Hematopoietic multipotent progenitor cell treated with erythropoietin and hydrocortisone succinate and interleukin-3 and kit ligand, for 8 days (in vitro differentiated cells): ENCODE data around the gene PLIN3.
"Not testable (repeated sequence)": the region's sequence is repeated elsewhere in the genome, so short reads cannot be mapped to it uniquely, and the experiment has no call there.

Source experiments
- DNase-seq: peaks from one replicate; pipeline ENCODE4 v3.0.0-alpha.2; 2015

PLIN3 gene

DNA sequence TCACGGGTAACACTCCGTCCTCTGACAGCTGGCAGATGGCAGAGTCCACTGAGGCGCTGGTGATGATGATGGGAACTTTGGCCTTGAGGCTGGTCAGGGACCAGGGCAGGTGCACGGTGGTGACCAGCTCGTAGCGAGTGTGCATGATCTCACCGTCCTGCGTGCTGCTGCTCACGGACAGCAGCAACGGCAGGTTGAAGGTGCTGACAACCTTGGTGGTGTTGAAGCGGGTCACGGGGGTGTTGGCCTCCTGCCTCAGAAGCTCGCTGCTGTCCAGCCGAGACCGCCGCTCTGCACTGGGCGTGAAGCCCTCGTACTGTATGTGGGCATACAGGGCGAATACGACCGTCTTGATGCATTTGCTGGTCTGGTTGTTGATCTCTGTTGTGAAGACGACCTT, 23.6 kb upstream of the PLIN3 start:
- DNase-seq = no peak

DNA sequence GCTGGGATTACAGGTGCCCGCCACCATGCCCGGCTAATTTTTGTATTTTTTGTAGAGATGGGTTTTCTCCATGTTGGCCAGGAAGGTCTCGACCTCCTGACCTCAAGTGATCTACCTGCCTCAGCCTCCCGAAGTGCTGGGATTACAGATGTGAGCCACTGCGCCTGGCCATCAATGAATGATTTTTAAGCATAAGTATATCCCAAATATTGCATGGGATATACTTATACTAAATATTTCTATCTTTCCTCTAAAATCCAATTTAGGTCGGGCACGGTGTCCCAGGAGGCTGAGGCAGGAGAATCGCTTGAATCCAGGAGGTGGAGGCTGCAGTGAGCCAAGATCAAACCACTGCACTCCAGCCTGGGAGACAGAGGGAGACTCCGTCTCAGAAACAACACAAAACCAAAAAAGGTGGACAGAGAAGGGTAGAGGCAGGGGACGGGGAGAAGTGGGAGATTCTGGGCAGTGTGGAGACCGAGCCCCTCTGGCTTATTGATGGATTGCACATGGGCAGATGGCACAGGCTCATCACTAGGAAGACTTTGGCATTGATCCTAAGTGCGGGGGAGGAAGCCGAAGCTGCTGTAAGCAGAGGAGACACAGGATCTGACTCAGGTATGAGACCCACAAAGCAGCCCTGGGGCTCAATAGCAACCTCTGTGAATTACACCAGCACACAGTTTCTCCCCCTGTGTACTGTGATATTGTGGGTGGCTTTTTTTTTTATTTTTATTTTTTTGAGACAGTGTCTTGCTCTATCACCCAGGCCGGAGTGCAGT, 21.8 kb upstream of the PLIN3 start:
- DNase-seq = no peak

DNA sequence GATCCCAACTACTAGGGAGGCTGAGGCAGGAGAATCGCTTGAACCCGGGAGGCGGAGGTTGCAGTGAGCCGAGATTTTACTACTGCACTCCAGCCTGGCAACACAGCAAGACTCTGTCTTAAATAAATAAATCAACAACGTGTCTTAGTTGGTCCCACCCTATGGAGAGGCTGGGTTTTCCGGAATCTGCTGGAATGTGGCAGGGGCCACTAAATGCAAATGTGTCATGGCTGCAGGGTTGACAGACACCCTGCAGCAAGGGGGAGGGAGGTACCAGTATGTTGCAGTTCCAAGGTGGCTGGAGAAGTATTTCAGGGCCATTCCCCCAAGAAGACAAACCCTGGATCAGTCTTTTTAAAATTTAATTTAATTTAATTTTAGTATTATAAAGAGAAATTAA, 20.3 kb upstream of the PLIN3 start:
- not testable (repeated sequence) for DNase-seq

DNA sequence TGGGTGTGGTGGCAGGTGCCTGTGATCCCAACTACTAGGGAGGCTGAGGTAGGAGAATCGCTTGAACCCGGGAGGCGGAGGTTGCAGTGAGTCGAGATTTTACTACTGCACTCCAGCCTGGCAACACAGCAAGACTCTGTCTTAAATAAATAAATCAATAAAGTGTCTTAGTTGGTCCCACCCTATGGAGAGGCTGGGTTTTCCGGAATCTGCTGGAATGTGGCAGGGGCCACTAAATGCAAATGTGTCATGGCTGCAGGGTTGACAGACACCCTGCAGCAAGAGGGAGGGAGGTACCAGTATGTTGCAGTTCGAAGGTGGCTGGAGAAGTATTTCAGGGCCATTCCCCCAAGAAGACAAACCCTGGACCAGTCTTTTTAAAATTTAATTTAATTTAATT, 17.5 kb upstream of the PLIN3 start:
- not testable (repeated sequence) for DNase-seq

DNA sequence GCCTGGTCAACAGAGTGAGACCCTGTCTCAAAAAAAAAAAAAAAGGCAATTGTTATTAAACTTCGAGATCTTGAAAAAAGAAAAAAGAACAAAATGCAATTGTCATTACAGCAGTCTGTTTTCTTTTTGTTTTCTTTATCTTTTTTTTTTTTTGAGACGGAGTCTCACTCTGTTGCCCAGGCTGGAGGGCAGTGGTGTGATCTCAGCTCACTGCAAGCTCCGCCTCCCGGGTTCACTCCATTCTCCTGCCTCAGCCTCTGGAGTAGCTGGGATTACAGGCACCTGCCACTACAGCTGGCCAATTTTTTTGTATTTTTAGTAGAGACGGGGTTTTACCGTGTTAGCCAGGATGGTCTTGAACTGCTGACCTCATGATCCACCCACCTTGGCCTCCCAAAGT, 15.4 kb upstream of the PLIN3 start:
- DNase-seq = not testable (repeated sequence)

DNA sequence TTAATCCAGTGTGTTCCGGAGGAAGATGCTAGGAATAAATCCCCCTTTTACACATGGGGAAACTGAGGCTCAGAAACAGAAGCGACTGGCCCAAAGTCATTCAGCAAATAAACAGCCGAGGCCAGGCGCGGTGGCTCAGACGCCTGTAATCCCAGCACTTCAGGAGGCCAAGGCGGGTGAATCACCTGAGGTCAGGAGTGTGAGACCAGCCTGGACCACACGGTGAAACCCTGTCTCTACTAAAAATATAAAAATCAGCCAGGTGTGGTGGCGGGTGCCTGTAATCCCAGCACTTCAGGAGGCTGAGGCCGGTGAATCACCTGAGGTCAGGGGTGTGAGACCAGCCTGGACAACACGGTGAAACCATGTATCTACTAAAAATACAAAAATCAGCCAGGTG, 11.6 kb upstream of the PLIN3 start:
- DNase-seq = no peak

DNA sequence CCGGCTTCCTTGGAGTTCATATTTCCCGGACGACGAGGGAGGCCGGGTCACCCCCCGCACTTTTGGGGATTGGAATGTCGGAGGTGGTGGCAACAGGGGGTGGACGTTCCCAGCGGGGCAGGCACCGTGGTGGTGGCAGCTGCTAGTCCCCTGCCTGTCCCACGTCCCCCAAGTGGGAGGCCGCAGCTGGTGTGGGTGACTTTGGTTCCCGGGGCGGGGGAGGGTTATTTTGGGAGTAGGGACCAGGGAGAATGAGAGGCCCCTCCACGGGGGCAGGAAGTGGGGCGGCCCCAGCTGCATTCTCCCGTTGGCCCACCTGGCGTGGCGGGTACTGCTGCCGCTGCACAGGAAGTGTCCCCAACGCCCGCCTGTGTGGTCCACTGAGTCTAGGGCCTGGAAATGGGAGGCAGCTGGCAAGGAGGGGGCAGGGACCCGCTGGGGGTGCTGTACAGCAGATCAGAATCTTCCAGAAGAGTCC, 11.1 kb upstream of the PLIN3 start:
- no peak for DNase-seq

DNA sequence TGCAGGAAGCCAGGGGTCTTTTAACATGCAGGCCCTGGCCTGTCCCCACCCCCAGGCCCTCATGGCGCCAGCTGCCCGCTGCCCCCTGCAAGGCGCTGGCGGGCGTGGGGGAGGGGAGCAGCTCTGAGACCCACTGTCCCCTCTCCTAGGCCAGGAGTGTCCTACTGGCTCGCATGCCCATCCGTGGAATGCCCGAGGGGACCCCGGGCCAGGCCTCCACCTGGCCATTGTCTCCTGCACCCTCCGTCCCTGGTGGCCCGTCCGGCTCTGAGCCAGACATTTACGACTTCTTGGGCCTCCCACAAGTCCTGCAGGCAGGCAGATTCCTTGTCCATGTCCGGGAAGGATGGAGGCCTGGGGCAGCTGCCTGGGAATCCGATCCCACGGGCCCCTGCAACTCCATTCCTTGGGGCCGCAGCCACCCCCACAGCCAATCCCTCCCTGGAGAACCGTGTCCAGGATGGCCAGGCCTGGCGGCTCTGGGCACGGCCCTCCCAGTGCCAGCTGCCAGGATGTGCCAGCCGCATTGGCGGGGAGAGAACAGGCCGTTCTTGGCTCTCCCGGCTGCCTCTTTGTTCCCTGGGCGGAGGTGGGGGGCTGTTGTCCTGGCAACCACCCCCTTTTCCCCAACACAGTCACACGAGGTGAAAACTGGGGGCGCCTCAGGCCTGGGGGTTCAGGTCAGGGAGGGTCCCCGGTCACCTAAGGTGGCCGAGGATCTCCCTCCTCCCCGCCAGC, 10.5 kb upstream of the PLIN3 start:
- no peak for DNase-seq

DNA sequence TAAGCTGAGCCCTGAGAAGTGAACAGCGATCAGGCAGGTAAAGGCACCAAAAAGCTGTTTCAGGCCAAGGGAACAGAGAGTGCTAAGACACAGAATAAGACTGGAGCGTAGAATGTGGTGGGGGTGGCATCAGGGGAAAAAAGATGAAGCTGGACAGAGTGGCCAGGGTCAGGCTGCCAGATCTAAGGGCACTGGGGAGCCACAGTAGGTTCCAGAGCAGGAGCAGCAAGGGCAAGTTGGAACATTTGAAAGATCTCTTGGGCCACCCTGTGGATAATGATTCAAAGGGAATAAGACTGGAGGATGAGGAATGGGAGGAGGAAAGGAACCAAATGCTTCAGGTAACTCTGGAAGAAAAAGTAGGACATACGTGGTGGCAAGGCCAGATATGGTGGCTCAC, 6.5 kb upstream of the PLIN3 start:
- no peak for DNase-seq

DNA sequence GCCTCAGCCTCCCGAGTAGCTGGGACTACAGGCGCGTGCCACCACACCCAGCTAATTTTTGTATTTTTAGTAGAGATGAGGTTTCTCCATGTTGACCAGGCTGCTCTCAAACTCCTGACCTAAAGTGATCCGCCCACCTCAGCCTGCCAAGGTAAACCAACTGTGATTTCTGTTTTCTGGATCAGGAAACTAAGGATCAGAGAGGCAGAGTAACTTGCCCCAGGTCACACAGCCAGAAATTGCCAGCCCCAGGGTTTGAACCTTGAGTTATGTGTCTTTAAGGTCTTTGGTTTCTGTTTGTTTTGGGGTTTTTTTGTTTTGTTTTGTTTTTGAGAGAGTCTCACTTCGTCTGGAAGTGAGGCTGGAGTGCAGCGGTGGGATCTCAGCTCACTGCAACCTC, 4.2 kb upstream of the PLIN3 start:
- DNase-seq = no peak

DNA sequence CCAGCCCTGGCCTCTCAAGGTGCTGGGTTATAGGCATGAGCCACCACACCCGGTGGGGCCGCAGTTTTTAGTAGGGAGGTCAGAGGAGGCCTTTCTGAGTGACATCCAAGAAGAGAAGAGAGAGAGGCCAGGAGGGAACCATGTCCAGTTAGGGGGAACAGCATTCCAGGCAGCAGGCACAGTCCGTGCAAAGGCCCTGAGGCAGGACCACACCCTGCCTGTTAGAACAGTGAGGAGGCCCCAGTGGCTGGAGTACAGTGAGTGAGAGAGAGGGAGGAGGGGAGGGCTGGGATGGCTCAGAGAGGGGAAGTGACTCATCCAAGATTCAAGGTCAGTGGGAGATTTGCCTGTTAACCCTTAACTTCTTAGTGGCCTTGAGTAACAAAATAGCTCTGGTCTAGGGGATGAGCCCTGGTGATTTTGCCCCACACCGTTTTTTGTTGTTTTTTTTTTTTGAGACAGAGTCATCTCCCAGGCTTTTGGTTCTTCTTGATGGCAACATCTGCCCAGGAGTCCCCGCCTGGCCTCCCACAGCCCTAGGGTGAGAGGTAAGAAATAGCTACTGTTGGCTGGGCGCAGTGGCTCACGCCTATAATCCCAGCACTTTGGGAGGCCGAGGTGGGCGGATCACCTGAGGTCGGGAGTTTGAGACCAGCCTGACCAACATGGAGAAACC, 2.7 kb upstream of the PLIN3 start:
- DNase-seq = peak; percentile 84

DNA sequence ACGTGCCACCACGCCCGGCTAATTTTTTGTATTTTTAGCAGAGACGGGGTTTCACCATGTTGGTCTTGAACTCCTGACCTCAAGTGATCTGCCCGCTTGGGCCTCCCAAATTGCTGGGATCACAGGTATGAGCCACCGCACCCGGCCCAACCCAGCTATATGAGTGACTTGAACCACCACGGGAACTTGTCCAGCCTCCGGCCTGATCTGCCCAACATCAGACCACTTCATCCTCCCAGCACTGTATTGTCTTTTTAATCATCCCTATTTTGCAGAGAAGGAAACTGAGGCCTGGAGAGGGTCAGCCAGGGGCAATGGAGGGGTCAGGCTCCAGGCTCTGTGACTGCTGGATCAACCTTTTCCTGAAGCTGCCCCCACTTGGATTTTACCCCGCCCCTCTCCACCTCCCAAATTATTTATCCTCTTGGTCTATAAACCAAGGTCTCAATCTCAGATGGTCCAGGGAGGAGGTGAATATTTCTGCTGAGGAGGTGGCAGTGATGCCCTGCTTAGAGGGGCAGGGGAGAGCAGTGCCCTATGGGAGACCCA, 893 bp upstream of the PLIN3 start:
- no peak for DNase-seq

DNA sequence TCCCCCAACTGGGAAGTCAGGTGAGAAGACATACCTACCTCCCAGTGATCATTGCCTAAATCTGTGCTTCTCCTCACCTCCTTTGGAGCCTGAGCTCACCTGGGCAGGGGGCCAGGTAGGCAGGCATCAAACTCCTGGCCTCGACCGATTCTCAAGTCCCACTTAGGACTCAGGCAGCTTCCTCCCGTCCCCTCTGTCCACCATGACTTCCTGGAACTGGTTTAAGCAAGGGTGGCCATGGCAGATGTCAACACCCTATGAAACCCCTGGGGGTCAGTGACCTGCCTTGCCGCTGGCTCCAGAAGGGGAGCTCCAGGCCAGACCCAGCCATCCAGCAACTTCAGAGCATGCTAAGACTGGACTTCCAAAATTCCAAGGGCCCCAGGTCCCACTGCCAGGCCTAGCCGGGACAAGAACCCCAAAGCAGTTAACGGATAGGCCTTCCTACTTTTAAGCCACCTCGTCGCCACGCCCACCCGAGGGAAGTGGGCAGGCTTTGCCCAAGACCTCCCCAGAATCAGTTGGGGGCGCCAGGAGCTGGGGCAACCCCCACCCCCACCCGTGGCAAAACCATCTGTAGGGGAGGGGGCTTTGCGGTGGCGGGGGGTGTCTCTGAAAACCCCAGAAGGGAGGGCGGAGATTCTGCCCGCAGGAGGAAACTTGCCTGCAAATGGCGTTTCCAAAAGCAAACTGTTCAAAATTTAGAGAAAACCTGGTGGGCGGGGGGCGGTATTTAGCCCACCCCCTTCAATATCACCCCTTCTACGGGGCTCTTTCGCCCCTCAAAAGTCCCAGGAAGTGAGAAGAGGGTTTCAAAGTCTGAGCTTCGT, 657 bp downstream of the PLIN3 start:
- DNase-seq = peak; percentile 62

DNA sequence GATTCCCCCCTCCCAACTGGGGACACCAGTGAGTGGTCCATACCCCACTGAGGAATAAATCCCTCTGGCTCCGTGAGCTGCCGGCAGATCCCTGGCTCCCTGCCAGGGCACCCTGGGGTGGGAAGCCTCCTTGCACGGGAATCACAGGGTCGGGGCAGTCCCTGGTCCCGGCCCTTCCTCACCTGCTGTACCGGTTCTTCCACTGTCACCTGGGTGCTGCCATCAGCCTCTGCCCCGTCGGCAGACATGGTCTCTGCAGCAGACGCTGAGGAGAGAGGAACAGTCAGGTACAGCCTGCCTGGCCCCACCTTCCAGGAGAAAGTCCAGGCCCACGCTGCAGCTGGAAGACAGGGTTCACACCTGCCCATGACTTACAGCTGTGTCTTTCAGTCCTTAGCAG, 6.3 kb downstream of the PLIN3 start:
- no peak for DNase-seq

DNA sequence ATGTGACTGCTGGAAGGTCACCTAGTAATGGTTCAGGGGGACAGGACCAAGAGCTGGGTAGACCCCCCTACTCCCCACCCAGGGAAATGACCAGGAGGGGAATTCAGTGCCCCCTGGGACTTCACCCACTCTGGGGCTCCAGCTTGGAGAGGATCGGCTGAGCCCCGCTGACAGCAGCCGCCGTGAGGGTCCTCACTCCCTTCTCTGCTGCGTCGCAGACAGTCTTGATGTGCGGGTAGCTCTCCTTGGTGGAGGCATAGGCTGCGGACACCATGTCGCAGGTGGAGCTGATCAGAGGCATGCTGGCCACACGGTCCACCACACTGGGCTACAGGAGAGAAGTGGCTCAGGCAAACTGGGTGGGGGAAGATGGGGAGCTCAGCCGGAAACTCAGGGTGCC, 7.8 kb downstream of the PLIN3 start:
- DNase-seq = no peak

DNA sequence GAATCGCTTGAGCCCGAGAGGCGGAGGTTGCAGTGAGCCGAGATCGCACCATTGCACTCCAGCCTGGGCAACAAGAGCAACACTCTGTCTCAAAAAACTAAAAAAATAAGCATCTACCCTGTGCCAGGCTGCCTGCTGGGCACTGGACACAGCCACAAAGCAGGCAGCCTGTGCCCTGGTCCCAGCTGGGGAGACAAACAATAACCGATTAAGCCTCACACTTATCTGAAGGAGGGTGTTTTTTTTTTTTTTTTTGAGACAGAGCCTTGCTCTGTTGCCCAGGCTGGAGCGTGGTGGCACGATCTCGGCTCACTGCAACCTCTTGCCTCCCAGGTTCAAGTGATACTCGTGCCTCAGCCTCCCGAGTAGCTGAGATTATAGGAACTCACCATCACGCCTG, 11.0 kb downstream of the PLIN3 start:
- DNase-seq = not testable (repeated sequence)

DNA sequence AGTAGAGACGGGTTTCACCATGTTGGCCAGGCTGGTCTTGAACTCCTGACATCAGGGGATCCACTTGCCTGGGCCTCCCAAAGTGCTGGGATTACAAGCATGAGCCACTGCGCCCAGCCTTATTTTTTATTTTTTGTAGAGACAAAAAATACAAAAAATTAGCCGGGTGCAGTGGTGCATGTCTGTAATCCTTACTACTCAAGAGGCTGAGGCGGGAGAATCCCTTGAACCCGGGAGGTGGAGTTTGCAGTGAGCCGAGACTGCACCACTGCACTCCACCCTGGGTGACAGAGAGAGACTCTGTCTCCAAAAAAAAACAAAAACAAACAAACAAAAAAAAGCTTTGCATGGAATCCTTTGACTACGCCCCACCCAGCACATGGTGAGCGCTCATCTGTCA, 14.0 kb downstream of the PLIN3 start:
- DNase-seq = not testable (repeated sequence)

DNA sequence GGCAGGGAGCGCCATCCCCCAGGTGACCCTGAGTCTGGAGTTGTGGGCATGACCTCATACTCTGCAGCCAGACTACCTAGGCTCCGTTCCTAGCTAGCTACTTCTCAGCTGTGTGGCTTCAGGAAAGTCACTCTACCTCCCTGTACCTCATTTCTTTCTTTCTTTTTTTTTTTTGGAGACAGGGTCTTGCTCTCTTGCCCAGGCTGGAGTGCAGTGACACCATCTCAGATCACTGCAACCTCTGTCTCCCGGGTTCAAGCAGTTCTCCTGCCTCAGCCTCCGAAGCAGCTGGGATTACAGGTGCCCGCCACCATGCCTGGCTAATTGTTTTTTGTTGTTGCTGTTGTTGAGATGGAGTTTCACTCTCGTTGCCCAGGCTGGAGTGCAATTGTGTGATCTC, 15.0 kb downstream of the PLIN3 start:
- no peak for DNase-seq

DNA sequence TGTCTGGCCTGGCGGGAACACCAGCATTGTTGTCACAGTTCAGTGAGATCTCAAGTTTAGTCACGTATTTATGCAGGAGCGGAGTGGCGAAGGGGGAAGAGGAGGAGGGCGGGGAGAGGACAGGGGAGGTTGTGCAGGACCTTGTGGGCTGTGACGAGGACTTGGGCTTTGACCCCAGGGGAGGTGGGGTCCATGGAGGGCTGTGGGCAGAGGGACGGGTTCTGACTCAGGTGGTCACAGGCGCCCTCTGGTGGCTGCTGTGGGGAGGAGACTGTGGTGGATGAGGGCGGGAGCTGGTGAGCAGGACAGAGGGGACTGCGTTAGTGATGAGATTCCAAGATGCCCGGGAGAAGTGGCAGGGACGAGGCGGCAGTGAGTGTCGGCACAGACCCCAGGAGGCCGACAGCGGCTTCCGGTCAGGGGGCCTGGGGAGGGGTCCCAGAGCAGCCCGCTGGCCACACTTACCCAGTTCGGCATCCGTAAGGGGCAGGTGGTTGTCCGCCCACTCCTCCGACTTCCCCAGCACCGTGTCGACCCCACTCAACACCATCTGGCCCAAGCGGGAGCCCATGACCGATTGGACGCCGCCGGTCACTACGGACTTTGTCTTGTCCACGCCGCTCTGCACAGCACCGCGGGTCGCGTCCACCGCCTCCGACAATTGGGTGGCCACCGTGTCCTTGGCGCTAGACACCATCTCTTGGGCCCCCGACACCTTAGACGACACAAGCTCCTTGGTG, 15.7 kb downstream of the PLIN3 start:
- peak; percentile 64 for DNase-seq

DNA sequence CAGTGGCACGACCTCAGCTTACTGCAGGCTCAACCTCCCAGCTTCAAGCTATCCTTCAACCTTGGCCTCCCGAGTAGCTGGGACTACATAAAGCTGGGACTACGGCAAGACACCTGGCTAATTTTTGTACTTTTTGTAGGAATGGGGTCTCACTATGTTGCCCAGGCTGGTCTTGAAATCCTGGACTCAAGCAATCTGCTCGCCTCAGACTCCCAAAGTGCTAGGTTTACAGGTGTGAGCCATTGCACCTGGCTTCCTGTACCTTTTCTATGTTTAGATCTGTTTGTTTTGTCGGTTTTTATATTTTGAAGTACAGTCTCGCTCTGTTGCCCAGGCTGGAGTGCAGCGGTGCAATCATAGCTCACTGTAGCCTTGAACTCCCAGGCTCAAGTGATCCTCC, 18.4 kb downstream of the PLIN3 start:
- DNase-seq = no peak

DNA sequence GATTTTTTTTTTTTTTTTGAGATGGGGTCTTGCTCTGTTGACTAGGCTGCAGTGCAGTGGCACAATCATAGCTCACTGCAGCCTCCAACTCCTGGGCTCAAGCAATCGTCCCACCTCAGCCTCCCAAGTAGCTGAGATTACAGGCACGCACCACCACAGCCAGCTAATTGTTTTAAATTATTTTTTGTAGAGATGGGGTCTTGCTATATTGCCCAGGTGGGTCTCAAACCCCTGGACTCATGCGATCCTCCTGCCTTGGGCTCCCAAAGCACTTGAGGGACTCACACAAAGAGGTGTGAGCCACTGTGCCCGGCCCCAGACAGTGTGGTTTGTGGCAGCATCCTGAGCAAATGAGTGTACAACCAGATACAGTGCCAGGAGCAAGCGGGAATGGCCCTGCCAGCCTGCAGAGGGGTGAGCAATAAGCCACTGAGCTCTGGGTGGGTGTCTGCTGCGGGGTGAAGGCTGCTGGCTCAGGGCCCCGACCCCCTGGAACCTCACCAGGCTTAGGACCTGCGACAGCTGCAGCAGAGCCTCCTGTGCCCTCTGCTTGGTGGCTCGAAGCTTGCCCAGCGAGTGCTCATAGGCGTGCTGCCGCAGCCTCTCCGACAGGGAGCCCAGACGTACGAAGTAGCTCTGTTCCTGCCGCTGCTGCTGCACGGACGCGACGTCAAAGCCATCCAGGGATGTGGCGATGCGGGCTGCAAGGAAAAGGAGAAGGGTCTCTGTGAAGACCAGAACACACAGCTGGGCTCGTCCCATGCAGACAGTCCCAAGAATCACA, 20.1 kb downstream of the PLIN3 start:
- no peak for DNase-seq
